Epithelial cell of esophagus (primary cell): Measurements from ENCODE around the gene B9D2.

Experiments used
- DNase-seq: peaks from one replicate; pipeline ENCODE4 v3.0.0; 2010; ENCODE audit warnings: low read depth
- H3K4me3 ChIP-seq: 2 replicates; pipeline ENCODE4 v1.5.1; 2011; ENCODE audit warnings: mild to moderate bottlenecking, low read length, control low read depth
- CTCF ChIP-seq: IDR thresholded peaks from 2 replicates; pipeline ENCODE4 v1.5.1; 2011; ENCODE audit warnings: low read depth, mild to moderate bottlenecking, low read length, control low read depth, inconsistent platforms; ENCODE audit not compliant: insufficient read depth; ENCODE audit errors: missing control alignments

Gene B9D2

GRCh38 chr19:41310033-41310831 lies 53.7 kb downstream of the B9D2 start, which contains the start of gene CCDC97:
Gene CCDC97 (plus strand): TSS chr19:41310172. CDS start chr19:41310311, 139 bp downstream.
- no peak for TF ChIP-seq CTCF
- peak; percentile 86 for DNase-seq
- H3K4me3 ChIP-seq = peak within 1 kb of the TSS; percentile 99

DNA sequence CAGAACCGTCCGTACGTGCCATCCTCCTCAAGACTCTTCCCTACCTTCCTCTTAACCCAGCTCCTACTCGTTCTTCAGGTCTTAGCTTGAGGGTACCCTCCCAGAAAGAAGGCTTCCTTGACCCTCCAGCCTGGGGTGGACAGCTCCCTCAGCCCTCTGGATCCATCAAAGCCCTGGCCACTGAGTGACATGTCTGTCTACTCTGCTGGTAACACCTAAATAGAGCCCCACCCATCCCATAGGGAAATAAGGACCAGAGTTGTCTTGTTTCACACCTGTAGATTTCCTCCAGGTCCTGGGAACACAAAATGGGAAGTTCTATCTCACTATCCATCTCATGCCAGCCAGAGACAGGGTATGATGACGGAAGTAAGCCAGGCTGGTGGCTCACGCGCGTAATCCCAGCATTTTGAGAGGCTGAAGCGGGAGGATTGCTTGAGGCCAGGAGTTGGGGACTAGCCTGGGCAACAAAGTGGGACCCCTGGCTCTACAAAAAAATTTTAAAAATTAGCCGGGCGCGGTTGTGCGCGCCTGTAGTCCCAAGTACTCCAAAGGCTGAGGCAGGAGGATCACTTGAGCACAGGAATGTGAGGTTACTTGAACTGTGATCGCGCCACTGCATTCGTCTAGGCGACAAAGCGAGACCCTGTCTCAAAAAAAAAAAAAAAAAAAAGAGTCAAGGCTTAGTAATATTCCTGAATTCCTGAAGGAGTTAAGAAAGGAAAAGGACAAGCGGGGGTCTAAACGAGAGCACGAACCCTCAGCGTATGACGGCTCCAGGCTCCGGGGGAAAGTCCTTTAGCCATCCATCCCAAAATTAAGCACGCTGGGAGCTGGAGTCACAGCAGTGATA lies 54.5 kb downstream of the B9D2 start:
- peak; percentile 37 for DNase-seq
- no peak for TF ChIP-seq CTCF
- H3K4me3 ChIP-seq = peak overlapping the region; percentile 99

DNA sequence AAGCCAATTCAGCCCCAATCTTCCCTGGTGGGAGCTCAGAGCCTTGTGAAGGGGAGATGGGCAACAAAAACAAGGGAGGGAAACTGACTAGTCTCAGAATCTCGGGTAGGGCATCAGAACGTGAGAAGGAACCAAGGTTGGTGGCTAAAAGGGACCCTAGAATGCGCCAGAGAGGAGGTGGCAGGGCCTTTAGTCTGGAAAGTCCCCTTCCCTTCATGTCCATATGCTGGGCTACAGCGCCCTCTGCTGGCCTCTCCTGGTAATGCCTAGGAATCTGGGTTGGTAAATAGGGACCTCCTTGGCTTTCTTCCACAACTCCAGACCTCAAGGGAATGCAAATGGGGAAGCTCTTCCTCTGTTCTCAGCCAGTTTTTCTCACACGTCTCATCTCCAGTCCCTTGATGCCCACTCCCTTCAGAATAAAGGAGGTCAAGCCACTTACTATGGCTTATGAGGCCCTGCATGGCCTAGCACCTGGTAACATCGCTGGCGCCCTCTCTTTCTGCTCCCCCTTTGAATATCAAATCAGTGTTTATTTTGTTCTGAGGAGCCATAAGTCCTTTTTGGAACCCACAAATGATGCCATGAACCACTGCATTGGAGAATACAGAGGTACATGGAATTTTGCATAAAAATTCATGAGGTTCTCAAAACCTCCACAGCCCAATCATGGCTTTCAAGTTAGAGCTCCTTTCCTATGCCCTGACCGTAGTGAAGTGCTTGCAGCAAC lies 55.3 kb downstream of the B9D2 start:
- peak; percentile 99 for TF ChIP-seq CTCF
- peak overlapping the region; percentile 99 for H3K4me3 ChIP-seq
- peak; percentile 85 for DNase-seq

DNA sequence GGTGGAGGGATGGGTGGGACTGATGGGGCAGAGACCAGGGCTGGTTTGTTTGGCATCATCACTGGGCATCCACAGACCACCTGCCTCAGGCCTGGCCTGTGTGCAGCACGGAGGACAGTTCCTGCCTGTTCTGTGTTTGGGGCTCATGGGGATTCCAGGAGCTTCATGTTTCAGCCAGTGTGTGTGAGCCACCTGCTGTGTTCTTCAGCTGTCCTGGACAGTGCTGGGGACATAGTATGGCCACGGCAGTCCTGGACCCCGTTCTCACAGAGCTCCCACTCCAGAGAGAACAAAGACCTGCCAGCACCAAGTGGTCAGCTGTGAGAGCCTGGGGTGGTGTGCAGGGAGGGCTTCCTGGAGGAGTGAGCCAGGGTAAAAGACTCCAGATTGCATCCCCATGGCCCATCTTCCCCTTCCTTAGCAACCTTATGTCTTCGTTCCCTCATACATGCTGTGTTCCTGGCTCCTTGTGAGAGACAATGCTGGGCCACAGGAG lies 55.9 kb downstream of the B9D2 start:
- peak; percentile 9 for DNase-seq
- TF ChIP-seq CTCF = no peak
- no peak overlapping the region for H3K4me3 ChIP-seq

DNA sequence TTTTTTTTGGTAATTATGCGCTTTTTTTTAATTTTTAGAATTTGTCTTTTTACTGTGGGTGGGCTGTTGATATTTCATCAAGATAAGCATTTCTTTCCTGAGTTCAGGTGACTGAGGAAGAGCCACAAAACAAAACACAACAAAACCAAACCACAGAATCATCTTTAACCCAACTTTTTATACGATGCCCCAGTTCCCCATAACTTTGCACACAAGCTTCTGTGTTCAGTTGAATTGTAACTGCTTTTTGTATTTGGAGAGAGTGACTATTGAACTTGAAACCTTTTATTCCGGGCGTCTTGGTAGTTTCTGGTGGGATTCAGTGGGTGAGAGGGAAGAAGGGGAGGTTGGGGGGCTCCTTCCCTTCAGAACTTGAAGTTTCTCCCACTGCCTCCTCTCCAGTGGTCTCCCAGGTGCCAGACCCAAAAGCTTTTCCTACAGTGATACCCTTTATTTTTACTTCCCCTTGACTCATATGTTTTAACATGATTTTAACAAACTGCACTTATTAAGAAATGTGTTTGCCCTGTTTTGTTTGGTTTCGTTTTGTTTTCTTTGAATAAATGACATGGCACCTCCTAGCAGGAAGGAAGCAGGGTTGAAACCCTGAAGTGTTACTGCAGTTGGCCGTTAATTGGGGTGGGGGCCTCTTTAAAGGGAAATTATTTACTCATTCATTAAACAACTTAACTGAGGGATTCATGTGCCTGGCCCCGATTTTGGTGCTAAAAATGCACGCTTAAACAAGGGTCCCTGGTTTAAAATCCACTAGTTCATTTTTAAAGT lies 56.7 kb downstream of the B9D2 start:
- TF ChIP-seq CTCF = no peak
- H3K4me3 ChIP-seq = no peak overlapping the region
- DNase-seq = no peak
